Stomach (tissue), 4 donors: Measurements from ENCODE around the gene TBC1D7.

Source experiments
- POLR2A ChIP-seq, 4 donors: fragments of 450-650 bp; IDR thresholded peaks; one replicate each; pipeline ENCODE4 v1.6.1; 2016; ENCODE audit warnings: antibody characterized with exemption in 4 of 4, control low read depth in 2 of 4, mild to moderate bottlenecking in 1 of 4, moderate library complexity in 1 of 4
- POLR2AphosphoS5 ChIP-seq, 3 donors: sonication (generic); formaldehyde crosslinking; IDR thresholded peaks; one replicate each; pipeline ENCODE4 v1.6.1; 2016; ENCODE audit warnings: antibody characterized with exemption in 3 of 3
- TF ChIP-seq, protein P1 (sequence below), 7 experiments: fragments of 450-650 bp in 4 of 7; fragments of 200-600 bp in 3 of 7; sonication (generic) in 3 of 7; IDR thresholded peaks; one replicate each; pipeline ENCODE4 v1.5.1; 2016 to 2019; ENCODE audit warnings: antibody characterized with exemption in 7 of 7, control low read depth in 2 of 7, mild to moderate bottlenecking in 1 of 7

DNA sequence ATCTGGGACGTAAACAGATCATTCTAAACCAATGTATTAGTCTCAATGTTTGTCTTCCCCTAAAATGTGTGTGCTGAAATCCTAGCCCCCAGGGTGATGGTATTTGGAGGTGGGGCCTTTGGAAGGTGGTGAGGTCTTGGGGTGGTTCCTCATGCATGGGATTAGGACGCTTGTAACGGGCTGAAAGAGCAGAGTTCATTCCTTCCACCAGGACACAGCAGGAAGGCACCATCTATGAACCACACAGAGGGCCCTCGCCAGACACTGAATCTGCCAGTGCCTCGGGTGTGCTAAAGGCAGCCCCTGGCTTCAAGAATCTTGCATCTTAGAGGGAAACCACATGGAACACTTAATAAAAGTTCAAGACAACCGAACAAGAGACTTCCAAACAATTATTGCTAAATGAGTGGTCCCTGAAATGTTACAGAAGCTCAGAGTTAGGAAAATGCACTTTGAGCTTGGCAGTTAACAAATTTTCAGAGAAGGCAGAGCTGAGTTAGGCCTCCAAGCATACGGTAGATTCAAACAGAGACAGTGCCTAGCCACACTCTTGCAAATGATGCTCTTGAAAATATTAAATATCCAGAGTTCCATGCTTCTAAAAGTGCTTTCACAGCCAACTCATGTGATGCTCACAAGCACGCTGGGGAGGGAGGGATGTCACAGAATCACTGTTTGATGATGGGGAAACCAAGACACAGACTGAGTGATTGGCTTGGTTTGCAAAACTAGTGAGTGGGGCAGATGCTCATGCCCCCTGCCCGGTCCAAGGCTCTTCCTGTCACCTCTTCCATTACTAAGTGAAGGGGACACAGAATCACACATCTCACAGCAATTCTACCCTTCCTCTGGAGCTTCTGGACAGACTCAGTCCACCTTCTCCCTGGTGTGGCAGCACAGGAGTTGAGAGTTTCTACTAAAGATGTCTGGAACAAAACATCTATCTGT lies 27.4 kb downstream of the TBC1D7 start:
- TF ChIP-seq POLR2AphosphoS5 (IDR thresholded peaks at IDR 0.05) = no peak
- TF ChIP-seq, protein P1, sequence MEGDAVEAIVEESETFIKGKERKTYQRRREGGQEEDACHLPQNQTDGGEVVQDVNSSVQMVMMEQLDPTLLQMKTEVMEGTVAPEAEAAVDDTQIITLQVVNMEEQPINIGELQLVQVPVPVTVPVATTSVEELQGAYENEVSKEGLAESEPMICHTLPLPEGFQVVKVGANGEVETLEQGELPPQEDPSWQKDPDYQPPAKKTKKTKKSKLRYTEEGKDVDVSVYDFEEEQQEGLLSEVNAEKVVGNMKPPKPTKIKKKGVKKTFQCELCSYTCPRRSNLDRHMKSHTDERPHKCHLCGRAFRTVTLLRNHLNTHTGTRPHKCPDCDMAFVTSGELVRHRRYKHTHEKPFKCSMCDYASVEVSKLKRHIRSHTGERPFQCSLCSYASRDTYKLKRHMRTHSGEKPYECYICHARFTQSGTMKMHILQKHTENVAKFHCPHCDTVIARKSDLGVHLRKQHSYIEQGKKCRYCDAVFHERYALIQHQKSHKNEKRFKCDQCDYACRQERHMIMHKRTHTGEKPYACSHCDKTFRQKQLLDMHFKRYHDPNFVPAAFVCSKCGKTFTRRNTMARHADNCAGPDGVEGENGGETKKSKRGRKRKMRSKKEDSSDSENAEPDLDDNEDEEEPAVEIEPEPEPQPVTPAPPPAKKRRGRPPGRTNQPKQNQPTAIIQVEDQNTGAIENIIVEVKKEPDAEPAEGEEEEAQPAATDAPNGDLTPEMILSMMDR (IDR thresholded peaks at IDR 0.05) = no peak
- no peak for TF ChIP-seq POLR2A (IDR thresholded peaks at IDR 0.05)
